ENCODE results near the gene SELENOO. TPM values are rescaled to one million over a fixed set of nuclear protein-coding genes. Genes with fewer than 3 reads are reported as not detected.

Gene SELENOO
- polyA plus RNA-seq, 1 donor = 20.6 TPM

DNA sequence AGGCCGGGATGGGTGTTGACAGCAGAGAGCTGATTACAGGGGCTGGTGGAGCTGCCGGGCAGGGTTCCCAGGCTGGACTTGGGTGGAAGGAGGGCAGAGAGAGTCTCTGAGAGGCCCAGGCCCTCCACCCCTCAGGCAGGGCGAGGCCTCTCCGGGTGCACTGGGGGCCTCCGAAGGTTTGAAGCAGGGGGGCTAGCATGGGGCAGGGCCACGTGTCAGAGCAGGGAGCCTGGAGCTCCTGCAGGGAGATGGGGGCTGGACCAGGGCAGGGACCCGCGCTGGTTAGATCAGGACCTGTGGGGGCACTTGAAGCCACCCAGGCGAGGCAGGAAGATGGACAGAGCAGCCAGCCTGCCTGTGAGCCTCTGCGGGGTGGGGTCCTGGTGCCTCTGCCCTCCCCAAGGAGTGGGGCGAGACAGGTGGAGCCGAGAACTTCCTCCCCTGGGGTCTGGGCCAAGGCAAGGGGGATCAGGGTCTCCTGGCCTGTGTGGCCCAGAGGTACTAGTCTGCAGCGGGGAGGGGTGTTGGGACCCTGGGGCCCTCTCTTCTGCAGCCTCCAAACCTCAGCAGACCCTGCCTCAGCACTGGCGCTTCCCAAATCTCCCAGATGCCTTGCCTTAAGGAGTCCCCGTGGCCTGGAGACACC, 29.4 kb upstream of the SELENOO start:
- DNase-seq = no peak

DNA sequence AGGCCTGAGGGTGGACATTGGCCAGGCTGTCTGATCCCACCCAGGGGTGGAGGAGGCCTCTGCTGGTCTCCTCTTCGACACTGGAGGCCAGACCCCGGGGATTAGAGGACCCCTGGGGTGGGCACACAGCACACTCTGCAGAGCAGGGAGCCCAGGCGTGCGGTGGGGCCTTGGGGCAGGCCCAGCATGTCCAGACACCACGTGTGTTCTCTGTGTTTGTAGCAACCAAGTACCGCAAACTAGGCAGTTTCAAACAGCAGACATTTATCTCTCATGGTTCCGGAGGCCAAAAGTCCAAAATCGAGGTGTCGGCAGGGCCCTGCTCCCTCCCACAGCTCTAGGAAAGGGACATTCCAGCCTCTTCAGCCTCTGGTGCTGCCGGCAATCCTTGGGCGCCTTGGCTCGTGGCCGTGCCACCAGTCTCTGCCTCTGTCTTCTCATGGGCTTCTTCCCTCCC, 28.8 kb upstream of the SELENOO start:
- DNase-seq = no peak

DNA sequence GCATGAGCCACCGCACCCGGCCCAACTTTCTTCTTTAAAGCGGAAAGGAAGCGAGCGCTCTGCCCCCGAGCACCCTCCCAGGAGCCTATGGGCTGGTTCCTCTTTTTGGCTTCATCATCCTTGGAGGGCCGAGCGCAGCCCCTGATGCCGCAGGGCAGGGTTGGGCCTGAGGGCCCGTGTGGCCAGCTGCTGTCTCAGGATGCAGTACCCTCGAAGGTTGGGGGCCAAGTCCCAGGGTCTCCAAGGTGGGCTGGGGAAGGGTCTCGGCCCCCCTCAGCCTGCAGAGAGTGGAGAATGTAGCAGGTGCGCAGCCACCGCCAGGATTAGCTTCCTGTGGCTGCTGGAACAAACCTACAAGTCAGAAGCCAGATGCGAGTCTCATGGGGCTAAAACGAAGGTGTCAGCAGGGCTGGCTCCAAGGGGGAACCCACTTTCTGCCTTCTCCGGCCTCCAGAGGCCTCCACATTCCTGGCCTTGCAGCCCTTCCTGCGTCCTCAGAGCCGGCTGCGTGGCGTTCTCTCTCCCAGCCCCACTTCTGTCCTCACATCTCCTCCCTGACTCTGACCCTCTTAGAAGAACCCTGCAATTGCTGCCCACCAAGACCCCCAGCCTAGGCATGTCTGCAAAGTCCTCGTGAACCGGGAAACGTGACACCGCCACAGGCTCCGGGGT, 27.4 kb upstream of the SELENOO start:
- DNase-seq = no peak

DNA sequence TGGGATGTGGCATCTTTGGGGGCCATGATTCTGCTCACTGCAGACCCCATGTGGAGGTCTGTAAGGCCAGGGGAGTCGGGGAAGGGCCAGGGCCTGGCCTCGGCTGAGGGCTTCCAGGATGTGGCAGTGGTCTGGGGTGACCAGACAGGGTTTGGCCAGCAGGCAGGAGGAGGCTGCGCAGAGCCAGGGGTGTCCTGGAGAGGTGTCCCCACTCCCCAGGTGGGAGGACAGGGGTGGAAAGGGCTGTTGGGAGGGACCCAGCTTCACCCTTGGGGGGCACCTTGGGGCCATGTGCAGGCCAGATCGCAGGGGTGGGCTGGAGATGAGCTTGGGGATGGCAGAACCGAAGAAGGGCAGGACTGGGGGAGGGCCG, 26.8 kb upstream of the SELENOO start:
- no peak for DNase-seq

DNA sequence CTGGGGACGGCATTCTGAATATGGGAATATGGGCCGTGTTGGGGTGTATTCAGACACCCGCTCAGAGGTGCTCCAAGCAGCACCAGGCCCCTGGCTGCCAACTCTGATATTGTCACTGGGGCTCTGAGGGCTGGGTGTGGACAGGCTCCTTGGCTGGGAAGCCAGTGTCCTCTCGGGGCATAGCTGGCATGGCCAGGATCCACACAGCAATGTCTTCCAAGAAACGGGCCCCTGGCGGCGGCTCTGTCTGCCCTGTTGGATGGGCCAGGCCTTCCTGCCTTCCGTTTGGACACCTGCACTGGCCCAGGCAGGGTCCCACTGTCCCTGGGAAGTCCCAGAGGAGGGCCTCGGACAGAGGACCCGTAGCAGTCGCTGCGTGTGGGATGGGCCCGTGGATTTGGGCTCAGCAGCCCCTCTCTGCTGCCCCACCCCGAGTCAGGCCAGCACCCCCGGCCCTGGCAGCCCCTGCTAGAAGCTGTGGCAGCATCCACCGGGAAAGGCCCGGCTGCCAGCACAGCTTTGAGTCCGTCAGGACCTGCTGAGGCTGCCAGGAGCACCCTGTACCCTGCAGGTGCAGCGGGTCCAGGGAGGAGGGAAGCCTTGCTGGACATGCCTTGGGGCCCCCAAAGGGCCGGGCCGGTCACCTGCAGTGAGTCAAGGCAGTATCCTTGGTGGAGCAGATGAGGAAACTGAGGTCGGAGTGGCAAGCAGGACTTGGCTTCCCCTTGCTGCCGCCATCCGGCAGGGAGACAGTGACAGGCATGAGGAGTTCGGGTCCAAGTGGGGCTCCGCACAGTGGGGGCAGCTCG, 26.2 kb upstream of the SELENOO start:
- no peak for DNase-seq

DNA sequence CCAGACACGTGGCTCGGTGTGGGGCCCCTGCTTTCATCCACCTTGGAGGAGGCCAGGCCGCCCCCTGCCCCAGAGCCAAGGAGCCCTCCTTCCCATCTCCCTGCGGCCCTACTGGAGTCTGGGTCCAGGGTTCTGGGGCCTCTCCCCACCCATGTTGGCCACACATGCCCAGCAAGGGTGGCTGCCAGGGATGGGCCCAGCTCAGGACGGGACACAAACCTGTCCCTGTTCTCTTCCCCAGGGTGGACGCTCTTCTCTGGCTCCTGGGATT, 25.7 kb upstream of the SELENOO start:
- no peak for DNase-seq

DNA sequence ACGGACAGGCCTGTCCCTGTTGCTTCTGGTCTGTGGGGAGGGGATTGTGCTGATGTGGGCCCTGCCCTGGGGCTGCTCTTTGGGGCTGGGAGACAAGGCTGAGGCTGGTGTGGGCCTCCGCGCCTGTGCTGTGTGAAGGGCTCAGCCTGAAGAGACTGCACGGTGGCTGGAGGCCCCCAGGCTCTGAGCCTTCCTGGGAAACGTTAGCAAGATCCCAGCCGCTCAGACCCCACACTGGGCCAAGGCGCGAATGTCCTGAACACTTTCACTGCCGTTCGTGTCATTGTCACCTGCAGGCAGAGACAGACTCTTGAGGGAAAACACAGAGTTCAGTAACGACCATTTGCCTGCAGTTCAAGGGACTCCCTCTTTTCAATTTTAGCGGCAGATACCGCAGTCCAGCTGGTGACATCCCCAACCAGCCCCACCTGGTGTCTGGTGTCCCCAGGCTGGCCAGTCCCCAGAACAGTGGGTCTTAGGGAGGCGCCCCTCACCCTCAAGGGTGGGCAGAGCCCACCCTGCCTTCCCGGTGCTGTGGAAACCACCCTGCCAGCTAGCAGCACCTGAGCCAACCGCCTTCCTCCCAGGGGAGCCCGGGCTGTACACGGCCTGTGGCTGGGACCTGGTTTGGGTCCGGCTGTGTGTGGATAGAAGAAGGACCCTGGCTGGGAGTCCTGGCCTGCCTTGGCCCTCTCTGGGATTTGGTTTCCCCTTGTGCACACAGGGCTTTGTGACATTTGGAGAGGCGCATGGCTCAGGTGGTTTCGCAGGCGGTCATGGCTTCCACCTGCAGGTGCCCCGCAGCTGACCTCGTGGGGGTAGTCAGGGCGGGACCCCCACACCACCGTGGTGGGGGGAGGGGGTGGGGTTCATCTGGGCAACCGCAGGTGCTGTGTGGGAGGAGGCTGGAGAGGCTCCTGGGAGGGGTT, 24.6 kb upstream of the SELENOO start:
- DNase-seq = no peak

DNA sequence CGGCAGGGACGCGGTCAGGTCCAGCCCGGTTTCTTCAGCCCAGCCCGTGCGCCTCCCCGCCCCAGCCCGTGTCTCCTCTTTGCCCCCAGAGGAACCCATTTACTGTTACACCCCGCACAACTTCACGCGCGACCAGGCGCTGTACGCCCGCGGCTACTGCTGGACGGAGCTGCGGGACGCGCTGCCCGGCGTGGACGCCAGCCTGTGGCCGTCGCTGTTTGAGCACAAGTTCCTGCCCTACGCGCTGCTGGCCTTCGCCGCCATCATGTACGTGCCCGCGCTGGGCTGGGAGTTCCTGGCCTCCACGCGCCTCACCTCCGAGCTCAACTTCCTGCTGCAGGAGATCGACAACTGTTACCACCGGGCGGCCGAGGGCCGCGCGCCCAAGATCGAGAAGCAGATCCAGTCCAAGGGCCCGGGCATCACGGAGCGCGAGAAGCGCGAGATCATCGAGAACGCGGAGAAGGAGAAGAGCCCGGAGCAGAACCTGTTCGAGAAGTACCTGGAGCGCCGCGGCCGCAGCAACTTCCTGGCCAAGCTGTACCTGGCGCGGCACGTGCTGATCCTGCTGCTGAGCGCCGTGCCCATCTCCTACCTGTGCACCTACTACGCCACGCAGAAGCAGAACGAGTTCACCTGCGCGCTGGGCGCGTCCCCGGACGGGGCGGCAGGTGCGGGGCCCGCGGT, 23.8 kb upstream of the SELENOO start:
- DNase-seq = no peak

DNA sequence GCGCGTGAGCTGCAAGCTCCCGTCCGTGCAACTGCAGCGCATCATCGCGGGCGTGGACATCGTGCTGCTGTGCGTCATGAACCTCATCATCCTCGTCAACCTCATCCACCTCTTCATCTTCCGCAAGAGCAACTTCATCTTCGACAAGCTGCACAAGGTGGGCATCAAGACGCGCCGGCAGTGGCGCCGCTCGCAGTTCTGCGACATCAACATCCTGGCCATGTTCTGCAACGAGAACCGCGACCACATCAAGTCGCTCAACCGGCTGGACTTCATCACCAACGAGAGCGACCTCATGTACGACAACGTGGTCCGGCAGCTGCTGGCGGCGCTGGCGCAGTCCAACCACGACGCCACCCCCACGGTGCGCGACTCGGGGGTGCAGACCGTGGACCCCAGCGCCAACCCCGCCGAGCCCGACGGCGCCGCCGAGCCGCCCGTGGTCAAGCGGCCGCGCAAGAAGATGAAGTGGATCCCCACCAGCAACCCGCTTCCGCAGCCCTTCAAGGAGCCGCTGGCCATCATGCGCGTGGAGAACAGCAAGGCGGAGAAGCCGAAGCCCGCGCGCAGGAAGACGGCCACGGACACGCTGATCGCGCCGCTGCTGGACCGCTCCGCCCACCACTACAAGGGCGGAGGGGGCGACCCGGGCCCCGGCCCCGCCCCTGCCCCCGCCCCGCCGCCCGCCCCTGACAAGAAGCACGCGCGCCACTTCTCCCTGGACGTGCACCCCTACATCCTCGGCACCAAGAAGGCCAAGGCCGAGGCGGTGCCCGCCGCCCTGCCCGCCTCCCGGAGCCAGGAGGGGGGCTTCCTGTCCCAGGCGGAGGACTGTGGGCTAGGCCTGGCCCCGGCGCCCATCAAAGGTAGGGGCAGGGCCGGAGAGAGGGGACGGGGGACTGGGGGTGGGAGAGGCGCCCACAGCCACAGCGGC, 23.0 kb upstream of the SELENOO start:
- no peak for DNase-seq

DNA sequence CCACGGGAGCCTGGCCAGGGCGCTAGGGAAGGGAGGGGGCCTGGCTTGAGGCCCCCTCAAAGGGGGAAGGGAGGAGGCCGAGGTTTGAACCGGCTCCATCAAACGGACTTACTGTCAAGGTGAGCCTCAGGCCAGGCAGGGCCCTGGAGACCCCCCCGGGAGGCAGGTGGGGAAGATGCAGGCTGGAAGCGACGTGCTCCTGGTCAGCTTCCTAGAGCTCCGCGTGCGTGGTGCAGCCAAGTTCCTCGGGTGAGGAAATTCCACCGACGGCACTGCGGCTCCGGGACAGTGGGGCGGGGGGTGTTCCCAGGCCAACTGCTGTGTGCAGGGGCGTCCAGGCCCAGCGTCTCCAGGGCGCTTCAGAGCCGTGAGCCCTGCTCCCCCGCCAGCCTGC, 22.3 kb upstream of the SELENOO start:
- no peak for DNase-seq

DNA sequence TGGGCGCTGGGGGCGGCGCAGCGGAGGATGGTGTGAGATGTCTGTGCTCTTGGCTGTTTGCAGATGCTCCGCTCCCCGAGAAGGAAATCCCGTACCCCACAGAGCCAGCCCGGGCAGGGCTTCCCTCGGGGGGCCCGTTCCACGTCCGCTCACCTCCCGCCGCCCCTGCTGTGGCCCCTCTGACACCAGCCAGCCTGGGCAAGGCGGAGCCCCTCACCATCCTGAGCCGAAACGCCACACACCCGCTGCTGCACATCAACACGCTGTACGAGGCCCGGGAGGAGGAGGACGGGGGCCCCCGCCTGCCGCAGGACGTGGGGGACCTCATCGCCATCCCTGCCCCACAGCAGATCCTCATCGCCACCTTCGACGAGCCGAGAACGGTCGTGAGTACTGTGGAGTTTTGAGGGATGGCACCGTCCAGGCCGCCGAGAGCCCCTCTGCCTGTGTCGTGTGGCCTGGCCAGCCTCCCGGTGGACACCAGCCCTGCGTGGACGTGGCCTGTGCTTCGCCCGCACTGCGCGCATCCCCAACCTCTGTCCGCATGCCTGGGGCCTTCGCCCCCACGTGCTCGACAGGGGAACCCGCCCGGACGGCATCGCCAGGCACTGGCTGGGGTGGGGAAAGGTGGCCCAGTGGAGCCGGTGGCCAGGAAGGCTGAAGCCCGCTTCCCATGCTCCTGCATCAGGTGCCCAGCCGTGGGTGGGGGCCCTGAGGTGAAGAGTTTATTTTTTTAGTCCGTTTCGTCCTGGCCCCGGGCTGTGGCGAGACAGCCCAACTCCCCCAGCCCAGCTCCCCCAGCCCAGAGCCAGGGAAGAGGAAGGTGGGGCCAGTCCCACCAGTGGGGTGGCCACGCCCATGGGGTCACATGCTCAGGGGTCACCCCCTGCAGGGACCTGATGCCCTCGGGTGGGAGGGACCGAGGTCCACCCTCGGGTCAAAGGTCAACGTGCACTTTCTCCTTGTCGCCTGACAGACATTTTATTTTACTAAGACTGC, 21.6 kb upstream of the SELENOO start:
- no peak for DNase-seq

DNA sequence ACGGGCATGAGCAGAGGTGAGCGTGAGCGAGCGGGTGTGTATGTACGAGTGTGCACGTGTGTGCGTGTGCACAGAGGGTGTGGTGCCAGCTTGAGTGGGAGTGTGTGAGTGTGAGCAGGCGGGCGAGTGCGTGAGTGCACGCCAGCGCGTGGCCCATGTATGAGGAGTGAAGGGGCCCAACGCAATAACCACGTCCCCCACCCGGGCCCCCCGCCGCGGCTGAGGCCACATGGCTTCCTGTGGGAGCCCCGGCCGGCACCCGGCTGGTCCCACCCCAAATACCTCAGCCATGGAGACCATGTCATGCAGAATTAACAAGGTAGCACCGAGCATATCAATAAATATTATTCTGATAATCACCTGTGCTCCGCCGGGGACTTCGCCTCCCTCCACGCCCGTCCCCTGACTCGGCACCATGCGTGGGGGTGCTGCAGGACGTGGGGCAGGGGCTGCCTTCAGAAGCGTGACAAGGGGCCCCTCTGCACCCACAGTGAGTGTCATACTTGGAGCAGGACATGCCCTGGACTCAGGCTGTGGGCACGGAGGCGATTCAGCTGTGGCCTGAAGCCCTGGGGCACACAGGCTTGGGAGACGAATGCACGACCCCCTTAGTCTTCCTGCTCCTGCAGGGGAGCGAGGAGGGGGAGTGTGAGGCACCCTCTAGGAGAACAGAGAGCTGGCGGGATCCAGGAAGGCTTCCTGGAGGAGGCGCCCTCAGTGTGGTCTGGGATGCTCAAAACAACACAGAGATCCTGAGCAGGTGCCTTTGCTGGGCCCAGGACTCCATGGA, 20.7 kb upstream of the SELENOO start:
- no peak for DNase-seq

DNA sequence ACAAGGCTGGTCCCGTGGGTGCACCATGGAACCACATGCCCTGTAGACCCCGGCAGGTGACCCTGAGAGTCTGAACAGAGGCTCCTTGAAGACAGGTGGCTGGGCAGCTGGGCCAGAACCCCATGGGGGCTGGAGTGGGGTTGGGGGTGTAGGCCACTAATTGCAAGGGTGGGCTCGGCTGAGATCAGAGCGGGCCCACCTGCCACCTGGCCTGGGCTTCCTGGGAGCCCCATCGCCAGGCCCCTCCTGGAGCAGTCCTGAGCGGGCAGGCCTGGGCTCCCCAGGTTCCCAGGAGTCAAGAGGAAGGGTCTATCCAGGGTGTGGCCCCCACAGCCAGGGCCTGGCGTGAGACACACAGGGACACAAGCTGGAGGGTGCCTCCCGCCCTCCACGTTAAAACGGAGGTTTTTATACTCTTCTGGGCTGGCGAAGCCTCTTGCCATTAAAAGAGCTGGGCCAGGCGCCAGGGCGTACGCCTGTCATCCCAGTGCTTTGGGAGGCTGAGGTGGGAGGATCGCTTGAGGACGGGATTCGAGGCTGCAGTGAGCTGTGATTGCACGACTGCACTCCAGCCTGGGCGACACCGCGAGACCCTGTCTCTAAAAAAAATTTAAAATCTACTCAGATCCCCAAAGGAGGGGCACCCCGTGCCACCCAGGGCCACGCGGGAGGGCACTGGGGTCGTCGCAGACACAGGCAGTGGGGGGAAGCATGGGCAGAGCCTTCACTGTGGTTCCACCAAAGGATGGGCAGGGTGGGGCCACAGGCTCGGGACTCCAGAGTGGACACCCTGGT, 19.9 kb upstream of the SELENOO start:
- no peak for DNase-seq

DNA sequence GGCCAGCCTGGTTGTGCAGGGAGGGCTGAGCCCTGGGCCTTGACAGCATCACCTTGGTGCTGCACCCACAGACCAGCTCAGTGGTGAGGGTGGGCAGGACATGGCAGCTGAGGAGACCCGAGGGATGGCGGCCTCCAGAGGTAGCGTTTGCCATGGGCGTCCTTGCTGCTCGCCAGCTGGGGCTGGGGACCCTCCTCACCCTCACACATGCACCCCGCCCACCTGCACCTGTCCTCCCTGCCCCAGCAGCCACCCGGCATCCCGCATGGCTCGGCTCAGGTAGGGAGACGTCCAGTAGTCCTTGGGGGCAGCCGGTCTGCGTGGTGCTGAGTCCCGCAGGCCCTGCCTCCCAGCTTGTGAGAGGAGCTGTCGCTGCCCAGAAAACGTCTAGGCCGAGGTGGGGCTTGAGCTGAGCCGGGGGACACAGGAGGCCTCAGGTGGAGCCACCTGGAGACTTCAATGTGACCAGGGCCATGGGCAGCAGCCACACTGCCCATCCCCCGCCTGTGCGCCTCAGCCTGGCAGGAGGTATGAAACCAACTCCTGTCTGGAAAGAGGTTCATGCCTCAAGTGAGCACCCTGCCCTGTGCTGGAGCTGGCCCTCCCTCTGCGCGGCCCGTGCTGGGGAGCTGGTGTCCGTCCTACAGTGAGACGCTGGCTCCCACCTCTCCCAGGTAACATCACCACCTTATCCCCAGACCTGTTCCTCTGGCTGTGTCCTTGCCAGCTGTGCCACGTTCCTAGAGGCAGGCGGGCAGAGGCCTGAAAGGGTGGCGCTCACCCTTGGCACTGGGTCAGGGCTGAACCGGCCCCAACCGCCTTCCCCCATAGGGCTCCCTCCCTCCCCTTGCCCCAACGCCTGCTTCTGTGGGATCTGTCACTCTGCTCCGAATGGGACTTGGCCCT, 18.4 kb upstream of the SELENOO start:
- no peak for DNase-seq

DNA sequence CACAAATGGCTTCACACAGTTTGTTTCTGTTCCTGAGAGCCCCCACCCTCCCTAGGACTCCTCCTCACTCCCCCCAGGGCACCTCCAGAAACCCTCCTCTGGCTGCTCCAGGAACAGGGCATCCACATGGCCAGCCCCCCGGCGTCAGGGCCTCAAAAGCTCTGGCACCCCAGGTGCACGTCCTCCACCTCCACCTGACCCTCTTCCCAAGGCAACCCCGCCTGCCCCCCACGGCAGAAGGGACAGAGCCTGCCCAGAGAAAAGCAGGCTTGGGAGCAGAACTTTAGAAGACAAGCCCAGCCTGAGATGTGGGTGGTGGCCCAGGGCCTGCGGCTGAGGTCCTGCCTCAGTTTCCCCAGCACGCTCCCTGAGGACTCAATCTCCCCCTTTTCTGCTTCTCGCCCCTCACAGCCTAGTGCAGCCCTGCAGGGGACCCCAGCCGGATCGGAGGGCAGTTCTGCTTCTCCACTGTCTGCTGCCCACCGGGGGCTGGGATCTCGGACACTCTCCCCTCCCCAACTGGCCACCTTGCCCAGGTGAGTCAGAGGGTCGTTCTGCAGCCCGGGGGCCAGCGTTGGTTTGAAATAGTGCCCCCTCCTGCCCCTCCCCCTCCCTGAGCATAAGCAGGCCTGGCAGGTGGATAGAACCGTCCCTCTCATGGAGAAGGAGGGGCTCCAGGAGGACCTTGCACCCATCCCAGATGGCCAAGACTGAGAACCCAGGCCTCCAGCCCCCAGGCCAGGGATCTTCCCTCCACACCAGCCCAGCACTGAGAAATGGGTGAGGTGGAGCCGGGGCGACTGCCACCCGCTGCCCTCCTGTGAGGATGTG, 17.5 kb upstream of the SELENOO start:
- no peak for DNase-seq
